Tibial artery (tissue), 4 donors: Measurements from ENCODE around the gene BTBD8.

Experiments used
- DNase-seq, 2 donors: peaks; one replicate each; pipeline ENCODE4 v3.0.0-alpha.2; 2019
- H3K27ac ChIP-seq, 2 donors: fragments of 200-600 bp; sonication (generic) in 1 of 2; 1 replicate in 1 of 2; 2 replicates in 1 of 2; pipeline ENCODE4 v1.5.1; 2018 to 2019; ENCODE audit warnings: mild to moderate bottlenecking in 1 of 2
- H3K27me3 ChIP-seq, 2 donors: fragments of 200-600 bp; sonication (generic) in 1 of 2; one replicate each; pipeline versions ENCODE4 v1.5.1 to v1.6.0; 2016 to 2019
- H3K36me3 ChIP-seq, 3 donors: fragments of 200-600 bp; sonication (generic) in 2 of 3; one replicate each; pipeline ENCODE4 v1.5.1; 2016 to 2019; ENCODE audit warnings: mild to moderate bottlenecking in 2 of 3
- H3K4me1 ChIP-seq, 4 donors: fragments of 200-600 bp; sonication (generic) in 2 of 4; 1 replicate in 3 of 4; 2 replicates in 1 of 4; pipeline ENCODE4 v1.5.1; 2016 to 2019
- H3K4me3 ChIP-seq, 2 donors: fragments of 200-600 bp; sonication (generic) in 1 of 2; 1 replicate in 1 of 2; 2 replicates in 1 of 2; pipeline ENCODE4 v1.5.1; 2018 to 2019; ENCODE audit warnings: mild to moderate bottlenecking in 2 of 2
- H3K9me3 ChIP-seq, 3 donors: fragments of 200-600 bp; sonication (generic) in 1 of 3; one replicate each; pipeline ENCODE4 v1.5.1; 2016 to 2019
- intact Hi-C: fragments of 100-400 bp; cut with DNase I; formaldehyde crosslinking; loops from one replicate; pipeline ENCODE4 v1.15.0; 2023; ENCODE audit warnings: low total_unique reads
- TF ChIP-seq, protein P1 (sequence below), 2 experiments: fragments of 200-600 bp in 1 of 2; fragments of 450-650 bp in 1 of 2; IDR thresholded peaks; one replicate each; pipeline ENCODE4 v1.5.1; 2017 to 2019; ENCODE audit warnings: antibody characterized with exemption in 2 of 2, mild to moderate bottlenecking in 1 of 2, moderate library complexity in 1 of 2

BTBD8 gene

DNA sequence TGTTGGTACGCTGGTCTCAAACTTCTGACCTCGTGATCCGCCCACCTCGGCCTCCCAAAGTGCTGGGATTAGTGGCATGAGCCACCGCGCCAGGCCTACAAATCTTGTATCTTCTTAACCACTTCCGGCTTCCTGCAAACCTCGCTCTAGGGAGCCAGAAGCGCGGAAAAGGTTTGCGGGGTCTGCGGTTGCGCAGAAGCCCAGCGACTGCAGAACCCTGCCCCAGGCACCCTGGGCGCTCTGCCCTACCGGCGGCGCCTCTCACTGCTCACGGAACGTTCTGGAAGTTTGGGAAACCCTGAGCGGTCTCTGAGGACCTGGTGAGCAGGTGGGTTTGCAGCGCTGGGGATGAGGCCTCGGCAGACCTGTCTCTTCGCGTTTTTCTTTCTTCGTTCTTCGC, 137.6 kb downstream of the BTBD8 start, which contains the start of gene C1orf146:
TSS of gene C1orf146 (plus strand) at position 195 of the 400 bp plus-strand sequence. CDS start 13,506 bp downstream, outside the sequence.
- Histone ChIP-seq H3K27me3 (no peaks in the 10 kb centered on the region), H3K36me3 (no peaks in the 10 kb centered on the region), H3K9me3 (no peaks in the 10 kb centered on the region), H3K4me3 (no peak within 1 kb of the TSS), H3K4me1 (no peaks in the 10 kb centered on the region), H3K27ac (no peak within 1 kb of the TSS)
- no peak for DNase-seq
- TF ChIP-seq, protein P1, sequence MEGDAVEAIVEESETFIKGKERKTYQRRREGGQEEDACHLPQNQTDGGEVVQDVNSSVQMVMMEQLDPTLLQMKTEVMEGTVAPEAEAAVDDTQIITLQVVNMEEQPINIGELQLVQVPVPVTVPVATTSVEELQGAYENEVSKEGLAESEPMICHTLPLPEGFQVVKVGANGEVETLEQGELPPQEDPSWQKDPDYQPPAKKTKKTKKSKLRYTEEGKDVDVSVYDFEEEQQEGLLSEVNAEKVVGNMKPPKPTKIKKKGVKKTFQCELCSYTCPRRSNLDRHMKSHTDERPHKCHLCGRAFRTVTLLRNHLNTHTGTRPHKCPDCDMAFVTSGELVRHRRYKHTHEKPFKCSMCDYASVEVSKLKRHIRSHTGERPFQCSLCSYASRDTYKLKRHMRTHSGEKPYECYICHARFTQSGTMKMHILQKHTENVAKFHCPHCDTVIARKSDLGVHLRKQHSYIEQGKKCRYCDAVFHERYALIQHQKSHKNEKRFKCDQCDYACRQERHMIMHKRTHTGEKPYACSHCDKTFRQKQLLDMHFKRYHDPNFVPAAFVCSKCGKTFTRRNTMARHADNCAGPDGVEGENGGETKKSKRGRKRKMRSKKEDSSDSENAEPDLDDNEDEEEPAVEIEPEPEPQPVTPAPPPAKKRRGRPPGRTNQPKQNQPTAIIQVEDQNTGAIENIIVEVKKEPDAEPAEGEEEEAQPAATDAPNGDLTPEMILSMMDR (IDR thresholded peaks at IDR 0.05) = no peak
- intact Hi-C loops = no loop called here

DNA sequence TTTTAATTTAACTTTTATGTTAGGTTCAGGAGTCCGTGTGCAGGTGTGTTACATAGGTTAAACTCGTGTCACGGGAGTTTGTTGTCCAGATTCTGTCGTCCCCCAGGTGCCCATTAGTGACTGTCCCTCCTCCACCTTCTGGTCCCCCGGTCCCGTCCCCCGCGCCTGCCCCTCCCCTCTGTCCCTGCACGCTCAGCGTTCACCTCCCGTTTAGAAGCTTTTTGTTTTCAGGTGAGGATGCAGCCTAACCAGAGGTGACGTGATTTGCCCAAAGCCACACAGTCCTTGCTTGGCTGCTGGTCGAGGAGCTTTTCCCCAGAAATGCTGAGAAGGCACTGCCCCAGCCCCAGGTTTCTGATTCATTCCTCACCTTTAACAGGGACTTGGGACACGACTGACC, 138.4 kb downstream of the BTBD8 start:
- Histone ChIP-seq H3K27ac (no peak overlapping the region), H3K4me1 (no peaks in the 10 kb centered on the region), H3K4me3 (no peak overlapping the region), H3K9me3 (no peaks in the 10 kb centered on the region), H3K36me3 (no peaks in the 10 kb centered on the region), H3K27me3 (no peaks in the 10 kb centered on the region)
- TF ChIP-seq, protein P1 (IDR thresholded peaks at IDR 0.05) = no peak
- no peak for DNase-seq
- intact Hi-C loops = no loop called here

DNA sequence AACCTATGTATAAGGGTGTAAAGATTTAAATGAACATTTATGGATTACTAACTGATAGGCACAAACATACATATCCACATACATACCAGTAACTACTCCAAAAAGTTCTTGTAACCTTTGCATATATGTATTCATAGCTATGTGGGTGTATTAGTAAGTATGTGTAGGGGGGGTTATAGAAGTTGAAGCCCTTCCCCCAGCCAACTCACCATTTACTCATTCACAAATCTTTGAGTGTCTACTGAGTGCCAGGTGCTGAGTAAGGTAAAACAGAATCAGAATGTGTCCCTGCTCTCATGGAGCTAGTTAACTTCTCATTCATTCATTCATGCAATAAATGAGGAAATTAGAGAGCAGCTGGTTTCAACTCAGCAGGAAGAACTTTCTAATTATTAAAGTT, 138.9 kb downstream of the BTBD8 start:
- no peaks in the 10 kb centered on the region for H3K4me1 ChIP-seq
- intact Hi-C loops = no loop called here
- DNase-seq = no peak
- no peaks in the 10 kb centered on the region for H3K36me3 ChIP-seq
- TF ChIP-seq, protein P1 (IDR thresholded peaks at IDR 0.05) = no peak
- no peak overlapping the region for H3K4me3 ChIP-seq
- no peak overlapping the region for H3K27ac ChIP-seq
- H3K9me3 ChIP-seq = no peaks in the 10 kb centered on the region
- H3K27me3 ChIP-seq = no peaks in the 10 kb centered on the region

DNA sequence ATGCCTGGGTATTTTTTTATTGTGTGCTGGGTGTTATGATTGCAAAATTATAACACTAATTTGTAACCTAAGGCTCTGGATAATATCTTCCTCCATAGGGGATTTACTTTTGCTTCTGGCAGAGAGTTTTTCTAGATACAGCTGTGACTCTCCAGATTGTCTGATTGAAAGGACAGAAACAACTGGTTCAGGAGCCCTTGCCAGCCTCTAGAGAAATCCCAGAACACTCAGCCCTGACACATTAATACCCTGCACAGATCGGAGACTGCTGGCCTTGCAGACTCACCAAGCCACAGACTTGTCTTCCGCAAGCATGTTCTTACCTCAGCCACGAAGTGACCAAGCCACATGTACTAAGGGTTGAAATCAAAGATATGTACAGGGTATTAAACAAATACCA, 148.3 kb downstream of the BTBD8 start:
- intact Hi-C loops = no loop called here

DNA sequence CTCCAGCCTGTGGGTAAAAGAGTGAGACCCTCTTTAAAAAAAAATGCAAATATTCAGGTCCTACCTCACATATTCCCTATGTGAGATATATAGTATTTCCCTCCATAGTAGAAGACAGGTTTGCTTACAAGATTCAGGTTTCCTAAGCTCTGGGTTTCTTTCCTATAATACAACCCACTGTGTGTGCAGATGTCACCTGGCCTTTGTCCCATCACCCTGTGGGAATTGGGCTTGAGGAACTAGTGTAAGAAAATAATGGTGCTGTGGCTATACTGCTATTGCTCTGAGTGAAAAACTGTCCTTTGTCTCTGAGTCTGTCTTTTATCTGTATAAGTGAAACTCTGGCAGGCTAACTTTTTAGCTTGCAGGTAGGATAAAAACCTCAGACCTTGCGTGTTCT, 150.6 kb downstream of the BTBD8 start:
- Histone ChIP-seq H3K27ac (no peak overlapping the region), H3K4me3 (no peak overlapping the region), H3K27me3 (no peaks in the 10 kb centered on the region), H3K36me3 (no peaks in the 10 kb centered on the region), H3K4me1 (no peaks in the 10 kb centered on the region), H3K9me3 (no peaks in the 10 kb centered on the region)
- TF ChIP-seq, protein P1 (IDR thresholded peaks at IDR 0.05) = no peak
- intact Hi-C loops = no loop called here
- DNase-seq = no peak

More for the DNA sequence above, 148.3 kb downstream of the BTBD8 start:
- Histone ChIP-seq H3K9me3 (no peaks in the 10 kb centered on the region), H3K4me3 (no peak overlapping the region), H3K27me3 (no peaks in the 10 kb centered on the region), H3K36me3 (no peaks in the 10 kb centered on the region), H3K4me1 (no peaks in the 10 kb centered on the region), H3K27ac (no peak overlapping the region)
- no peak for DNase-seq
- TF ChIP-seq, protein P1 (IDR thresholded peaks at IDR 0.05) = no peak
